ENCODE data around the gene SPTLC1. TPM values are rescaled to one million over a fixed set of nuclear protein-coding genes. Genes with fewer than 3 reads are reported as not detected.

Gene SPTLC1
- total and polyA plus RNA-seq, 2 of the 8 experiments (the other 6 are each of a cell fraction or from before 2014, with no cell fraction given): 34.2 to 62.1 TPM

DNA sequence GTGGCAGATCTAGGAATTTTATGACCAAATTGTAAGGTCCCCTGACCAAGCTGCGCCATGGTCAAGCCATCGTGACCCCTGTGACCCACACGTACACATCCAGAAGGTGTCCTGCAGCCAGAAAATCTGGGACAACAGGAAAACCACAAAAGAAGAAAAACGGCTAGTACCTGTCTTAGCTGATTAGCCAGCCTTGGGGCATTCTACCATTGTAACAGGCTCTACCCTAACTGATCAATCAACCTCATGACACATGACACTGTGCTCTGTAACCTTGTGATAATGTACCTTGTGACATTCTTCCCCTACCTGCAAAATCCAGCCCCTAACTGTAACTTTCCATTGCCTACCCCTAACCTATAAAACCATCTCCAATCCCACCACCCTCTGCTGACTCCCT, 43.6 kb downstream of the SPTLC1 start (continued):
- TF ChIP-seq, protein P1, sequence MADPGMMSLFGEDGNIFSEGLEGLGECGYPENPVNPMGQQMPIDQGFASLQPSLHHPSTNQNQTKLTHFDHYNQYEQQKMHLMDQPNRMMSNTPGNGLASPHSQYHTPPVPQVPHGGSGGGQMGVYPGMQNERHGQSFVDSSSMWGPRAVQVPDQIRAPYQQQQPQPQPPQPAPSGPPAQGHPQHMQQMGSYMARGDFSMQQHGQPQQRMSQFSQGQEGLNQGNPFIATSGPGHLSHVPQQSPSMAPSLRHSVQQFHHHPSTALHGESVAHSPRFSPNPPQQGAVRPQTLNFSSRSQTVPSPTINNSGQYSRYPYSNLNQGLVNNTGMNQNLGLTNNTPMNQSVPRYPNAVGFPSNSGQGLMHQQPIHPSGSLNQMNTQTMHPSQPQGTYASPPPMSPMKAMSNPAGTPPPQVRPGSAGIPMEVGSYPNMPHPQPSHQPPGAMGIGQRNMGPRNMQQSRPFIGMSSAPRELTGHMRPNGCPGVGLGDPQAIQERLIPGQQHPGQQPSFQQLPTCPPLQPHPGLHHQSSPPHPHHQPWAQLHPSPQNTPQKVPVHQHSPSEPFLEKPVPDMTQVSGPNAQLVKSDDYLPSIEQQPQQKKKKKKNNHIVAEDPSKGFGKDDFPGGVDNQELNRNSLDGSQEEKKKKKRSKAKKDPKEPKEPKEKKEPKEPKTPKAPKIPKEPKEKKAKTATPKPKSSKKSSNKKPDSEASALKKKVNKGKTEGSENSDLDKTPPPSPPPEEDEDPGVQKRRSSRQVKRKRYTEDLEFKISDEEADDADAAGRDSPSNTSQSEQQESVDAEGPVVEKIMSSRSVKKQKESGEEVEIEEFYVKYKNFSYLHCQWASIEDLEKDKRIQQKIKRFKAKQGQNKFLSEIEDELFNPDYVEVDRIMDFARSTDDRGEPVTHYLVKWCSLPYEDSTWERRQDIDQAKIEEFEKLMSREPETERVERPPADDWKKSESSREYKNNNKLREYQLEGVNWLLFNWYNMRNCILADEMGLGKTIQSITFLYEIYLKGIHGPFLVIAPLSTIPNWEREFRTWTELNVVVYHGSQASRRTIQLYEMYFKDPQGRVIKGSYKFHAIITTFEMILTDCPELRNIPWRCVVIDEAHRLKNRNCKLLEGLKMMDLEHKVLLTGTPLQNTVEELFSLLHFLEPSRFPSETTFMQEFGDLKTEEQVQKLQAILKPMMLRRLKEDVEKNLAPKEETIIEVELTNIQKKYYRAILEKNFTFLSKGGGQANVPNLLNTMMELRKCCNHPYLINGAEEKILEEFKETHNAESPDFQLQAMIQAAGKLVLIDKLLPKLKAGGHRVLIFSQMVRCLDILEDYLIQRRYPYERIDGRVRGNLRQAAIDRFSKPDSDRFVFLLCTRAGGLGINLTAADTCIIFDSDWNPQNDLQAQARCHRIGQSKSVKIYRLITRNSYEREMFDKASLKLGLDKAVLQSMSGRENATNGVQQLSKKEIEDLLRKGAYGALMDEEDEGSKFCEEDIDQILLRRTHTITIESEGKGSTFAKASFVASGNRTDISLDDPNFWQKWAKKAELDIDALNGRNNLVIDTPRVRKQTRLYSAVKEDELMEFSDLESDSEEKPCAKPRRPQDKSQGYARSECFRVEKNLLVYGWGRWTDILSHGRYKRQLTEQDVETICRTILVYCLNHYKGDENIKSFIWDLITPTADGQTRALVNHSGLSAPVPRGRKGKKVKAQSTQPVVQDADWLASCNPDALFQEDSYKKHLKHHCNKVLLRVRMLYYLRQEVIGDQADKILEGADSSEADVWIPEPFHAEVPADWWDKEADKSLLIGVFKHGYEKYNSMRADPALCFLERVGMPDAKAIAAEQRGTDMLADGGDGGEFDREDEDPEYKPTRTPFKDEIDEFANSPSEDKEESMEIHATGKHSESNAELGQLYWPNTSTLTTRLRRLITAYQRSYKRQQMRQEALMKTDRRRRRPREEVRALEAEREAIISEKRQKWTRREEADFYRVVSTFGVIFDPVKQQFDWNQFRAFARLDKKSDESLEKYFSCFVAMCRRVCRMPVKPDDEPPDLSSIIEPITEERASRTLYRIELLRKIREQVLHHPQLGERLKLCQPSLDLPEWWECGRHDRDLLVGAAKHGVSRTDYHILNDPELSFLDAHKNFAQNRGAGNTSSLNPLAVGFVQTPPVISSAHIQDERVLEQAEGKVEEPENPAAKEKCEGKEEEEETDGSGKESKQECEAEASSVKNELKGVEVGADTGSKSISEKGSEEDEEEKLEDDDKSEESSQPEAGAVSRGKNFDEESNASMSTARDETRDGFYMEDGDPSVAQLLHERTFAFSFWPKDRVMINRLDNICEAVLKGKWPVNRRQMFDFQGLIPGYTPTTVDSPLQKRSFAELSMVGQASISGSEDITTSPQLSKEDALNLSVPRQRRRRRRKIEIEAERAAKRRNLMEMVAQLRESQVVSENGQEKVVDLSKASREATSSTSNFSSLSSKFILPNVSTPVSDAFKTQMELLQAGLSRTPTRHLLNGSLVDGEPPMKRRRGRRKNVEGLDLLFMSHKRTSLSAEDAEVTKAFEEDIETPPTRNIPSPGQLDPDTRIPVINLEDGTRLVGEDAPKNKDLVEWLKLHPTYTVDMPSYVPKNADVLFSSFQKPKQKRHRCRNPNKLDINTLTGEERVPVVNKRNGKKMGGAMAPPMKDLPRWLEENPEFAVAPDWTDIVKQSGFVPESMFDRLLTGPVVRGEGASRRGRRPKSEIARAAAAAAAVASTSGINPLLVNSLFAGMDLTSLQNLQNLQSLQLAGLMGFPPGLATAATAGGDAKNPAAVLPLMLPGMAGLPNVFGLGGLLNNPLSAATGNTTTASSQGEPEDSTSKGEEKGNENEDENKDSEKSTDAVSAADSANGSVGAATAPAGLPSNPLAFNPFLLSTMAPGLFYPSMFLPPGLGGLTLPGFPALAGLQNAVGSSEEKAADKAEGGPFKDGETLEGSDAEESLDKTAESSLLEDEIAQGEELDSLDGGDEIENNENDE (IDR thresholded peaks at IDR 0.05; ENCODE audit: insufficient replicate concordance, low read length): no peak
- TF ChIP-seq JUND (IDR thresholded peaks at IDR 0.05; ENCODE audit: low read length) (no peak), HDAC6 (IDR thresholded peaks at IDR 0.05; ENCODE audit: low read depth, low read length) (no peak), BCL11A (IDR thresholded peaks at IDR 0.05; ENCODE audit: low read depth in 2 of 2, low read length in 2 of 2) (no peak), RBBP5 (IDR thresholded peaks at IDR 0.05; ENCODE audit: borderline replicate concordance, low read depth, low read length) (no peak), RFX5 (IDR thresholded peaks at IDR 0.05; ENCODE audit: borderline replicate concordance, low read depth, low read length) (no peak), PHF8 (conservative IDR thresholded peaks at IDR 0.05; ENCODE audit: low read depth, low read length) (no peak), FOSL1 (IDR thresholded peaks at IDR 0.05; ENCODE audit: insufficient read depth, low read depth, low read length) (no peak), SP2 (IDR thresholded peaks at IDR 0.05; ENCODE audit: low read length) (no peak), EZH2 (IDR thresholded peaks at IDR 0.05; ENCODE audit: low read depth, low read length, severe bottlenecking) (no peak)
- TF ChIP-seq, protein P2, sequence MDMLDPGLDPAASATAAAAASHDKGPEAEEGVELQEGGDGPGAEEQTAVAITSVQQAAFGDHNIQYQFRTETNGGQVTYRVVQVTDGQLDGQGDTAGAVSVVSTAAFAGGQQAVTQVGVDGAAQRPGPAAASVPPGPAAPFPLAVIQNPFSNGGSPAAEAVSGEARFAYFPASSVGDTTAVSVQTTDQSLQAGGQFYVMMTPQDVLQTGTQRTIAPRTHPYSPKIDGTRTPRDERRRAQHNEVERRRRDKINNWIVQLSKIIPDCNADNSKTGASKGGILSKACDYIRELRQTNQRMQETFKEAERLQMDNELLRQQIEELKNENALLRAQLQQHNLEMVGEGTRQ (IDR thresholded peaks at IDR 0.05; ENCODE audit: low read length): no peak
